Activated T-helper 17 cell treated with anti-CD3 and anti-CD28 coated beads, Interleukin-2, amount 50 U/mL, for 72 hours (primary cell): ENCODE results near the gene SEMA6D. TPM values are rescaled to one million over a fixed set of nuclear protein-coding genes. Genes with fewer than 3 reads are reported as not detected.

Experiments
- ATAC-seq: fragments of 150-1000 bp; cut with Tn5 transposase; replicated peaks from 2 replicates; pipeline ENCODE4 v1.10.0; 2021; ENCODE audit warnings: mild to moderate bottlenecking, moderate library complexity
- H3K27ac Mint-ChIP-seq: one replicate; pipeline ENCODE4 v1.8.0; 2022; ENCODE audit warnings: mixed read lengths
- H3K27me3 Mint-ChIP-seq: one replicate; pipeline ENCODE4 v1.8.0; 2022; ENCODE audit warnings: mixed read lengths
- H3K36me3 Mint-ChIP-seq: one replicate; pipeline ENCODE4 v1.8.0; 2022; ENCODE audit warnings: low read depth, mild to moderate bottlenecking, mixed read lengths
- H3K4me1 Mint-ChIP-seq: one replicate; pipeline ENCODE4 v1.8.0; 2022; ENCODE audit warnings: mixed read lengths
- H3K4me3 Mint-ChIP-seq: one replicate; pipeline ENCODE4 v1.8.0; 2022; ENCODE audit warnings: mild to moderate bottlenecking, mixed read lengths
- H3K9me3 Mint-ChIP-seq: one replicate; pipeline ENCODE4 v1.8.0; 2022; ENCODE audit warnings: mixed read lengths
- total RNA-seq, 2 donors: library from RNA; stranded (reverse); gene quantifications; one replicate each; pipeline ENCODE4 v1.2.3, GENCODE V29; 2022

Gene SEMA6D
- total RNA-seq, 2 donors from 2014 or later: not detected

- no peak overlapping the region for H3K27ac Mint-ChIP-seq
- peaks cover 5% of the 10 kb centered on the region for H3K9me3 Mint-ChIP-seq
- no peaks in the 10 kb centered on the region for H3K4me1 Mint-ChIP-seq
- H3K4me3 Mint-ChIP-seq: no peak overlapping the region
- no peaks in the 10 kb centered on the region for H3K36me3 Mint-ChIP-seq
- ATAC-seq: no peak
- no peaks in the 10 kb centered on the region for H3K27me3 Mint-ChIP-seq
These were observed 84.9 kb downstream of the SEMA6D start for GRCh38 chr15:47802216-47802615.

GRCh38 chr15:47803767-47804166 is 86.5 kb downstream of the SEMA6D start:
- Mint-ChIP-seq H3K4me3 (no peak overlapping the region), H3K4me1 (no peaks in the 10 kb centered on the region), H3K9me3 (peaks cover 5% of the 10 kb centered on the region), H3K27ac (no peak overlapping the region), H3K27me3 (no peaks in the 10 kb centered on the region), H3K36me3 (no peaks in the 10 kb centered on the region)
- ATAC-seq: no peak

GRCh38 chr15:47804733-47805132 is 87.4 kb downstream of the SEMA6D start:
- no peak overlapping the region for H3K27ac Mint-ChIP-seq
- no peak overlapping the region for H3K4me3 Mint-ChIP-seq
- H3K4me1 Mint-ChIP-seq: no peaks in the 10 kb centered on the region
- H3K9me3 Mint-ChIP-seq: peaks cover 5% of the 10 kb centered on the region
- no peak for ATAC-seq
- no peaks in the 10 kb centered on the region for H3K27me3 Mint-ChIP-seq
- H3K36me3 Mint-ChIP-seq: no peaks in the 10 kb centered on the region

GRCh38 chr15:47806008-47806407 is 88.7 kb downstream of the SEMA6D start:
- no peaks in the 10 kb centered on the region for H3K36me3 Mint-ChIP-seq
- no peaks in the 10 kb centered on the region for H3K27me3 Mint-ChIP-seq
- ATAC-seq: no peak
- no peak overlapping the region for H3K4me3 Mint-ChIP-seq
- H3K4me1 Mint-ChIP-seq: no peaks in the 10 kb centered on the region
- H3K9me3 Mint-ChIP-seq: peaks cover under 1% of the 10 kb centered on the region
- no peak overlapping the region for H3K27ac Mint-ChIP-seq

- Mint-ChIP-seq H3K4me1 (peaks cover 4% of the 10 kb centered on the region), H3K36me3 (no peaks in the 10 kb centered on the region), H3K4me3 (no peak overlapping the region), H3K27ac (no peak overlapping the region), H3K9me3 (no peaks in the 10 kb centered on the region), H3K27me3 (no peaks in the 10 kb centered on the region)
- no peak for ATAC-seq
These were observed 93.9 kb downstream of the SEMA6D start for GRCh38 chr15:47811172-47811571.

- Mint-ChIP-seq H3K4me1 (peaks cover 4% of the 10 kb centered on the region), H3K27ac (no peak overlapping the region), H3K4me3 (no peak overlapping the region), H3K36me3 (no peaks in the 10 kb centered on the region), H3K9me3 (no peaks in the 10 kb centered on the region), H3K27me3 (peaks cover 6% of the 10 kb centered on the region)
- no peak for ATAC-seq
These were observed 95.2 kb downstream of the SEMA6D start for GRCh38 chr15:47812470-47812999.

- H3K27ac Mint-ChIP-seq: no peak overlapping the region
- no peaks in the 10 kb centered on the region for H3K9me3 Mint-ChIP-seq
- H3K27me3 Mint-ChIP-seq: peaks cover 15% of the 10 kb centered on the region
- no peak overlapping the region for H3K4me3 Mint-ChIP-seq
- H3K36me3 Mint-ChIP-seq: no peaks in the 10 kb centered on the region
- ATAC-seq: peak; percentile 83
- peaks cover 4% of the 10 kb centered on the region for H3K4me1 Mint-ChIP-seq
These were observed 96.6 kb downstream of the SEMA6D start for GRCh38 chr15:47813748-47814384.

- Mint-ChIP-seq H3K36me3 (no peaks in the 10 kb centered on the region), H3K4me1 (peaks cover 4% of the 10 kb centered on the region), H3K9me3 (no peaks in the 10 kb centered on the region), H3K27me3 (peaks cover 23% of the 10 kb centered on the region), H3K4me3 (no peak overlapping the region), H3K27ac (no peak overlapping the region)
- ATAC-seq: no peak
These were observed 97.3 kb downstream of the SEMA6D start for GRCh38 chr15:47814620-47815019.

- H3K9me3 Mint-ChIP-seq: no peaks in the 10 kb centered on the region
- H3K27me3 Mint-ChIP-seq: peaks cover 24% of the 10 kb centered on the region
- no peak for ATAC-seq
- H3K4me1 Mint-ChIP-seq: peaks cover 4% of the 10 kb centered on the region
- no peak overlapping the region for H3K4me3 Mint-ChIP-seq
- no peaks in the 10 kb centered on the region for H3K36me3 Mint-ChIP-seq
- H3K27ac Mint-ChIP-seq: no peak overlapping the region
These were observed 100.8 kb downstream of the SEMA6D start for GRCh38 chr15:47817969-47818548.

GRCh38 chr15:47819158-47819557 is 101.9 kb downstream of the SEMA6D start:
- Mint-ChIP-seq H3K36me3 (no peaks in the 10 kb centered on the region), H3K4me1 (peaks cover 3% of the 10 kb centered on the region), H3K27ac (no peak overlapping the region)

GRCh38 chr15:47820057-47820746 is 102.9 kb downstream of the SEMA6D start:
- no peak overlapping the region for H3K27ac Mint-ChIP-seq
- ATAC-seq: peak; percentile 42
- peaks cover 24% of the 10 kb centered on the region for H3K27me3 Mint-ChIP-seq
- H3K4me3 Mint-ChIP-seq: no peak overlapping the region
- no peaks in the 10 kb centered on the region for H3K9me3 Mint-ChIP-seq
- no peaks in the 10 kb centered on the region for H3K36me3 Mint-ChIP-seq
- H3K4me1 Mint-ChIP-seq: no peaks in the 10 kb centered on the region

More at GRCh38 chr15:47819158-47819557, 101.9 kb downstream of the SEMA6D start:
- H3K27me3 Mint-ChIP-seq: peaks cover 24% of the 10 kb centered on the region
- H3K4me3 Mint-ChIP-seq: no peak overlapping the region
- no peaks in the 10 kb centered on the region for H3K9me3 Mint-ChIP-seq
- ATAC-seq: no peak

GRCh38 chr15:47820747-47821319 is 103.5 kb downstream of the SEMA6D start:
- Mint-ChIP-seq H3K4me1 (no peaks in the 10 kb centered on the region), H3K9me3 (no peaks in the 10 kb centered on the region), H3K27ac (no peak overlapping the region), H3K4me3 (no peak overlapping the region), H3K27me3 (peaks cover 24% of the 10 kb centered on the region), H3K36me3 (no peaks in the 10 kb centered on the region)
- ATAC-seq: peak; percentile 63

GRCh38 chr15:47822048-47822447 is 104.7 kb downstream of the SEMA6D start:
- Mint-ChIP-seq H3K36me3 (no peaks in the 10 kb centered on the region), H3K4me1 (no peaks in the 10 kb centered on the region), H3K27ac (no peak overlapping the region), H3K4me3 (no peak overlapping the region), H3K9me3 (peaks cover 4% of the 10 kb centered on the region), H3K27me3 (peaks cover 30% of the 10 kb centered on the region)
- no peak for ATAC-seq
